ENCODE measurements around the gene ACTG1.

ACTG1 gene

DNA sequence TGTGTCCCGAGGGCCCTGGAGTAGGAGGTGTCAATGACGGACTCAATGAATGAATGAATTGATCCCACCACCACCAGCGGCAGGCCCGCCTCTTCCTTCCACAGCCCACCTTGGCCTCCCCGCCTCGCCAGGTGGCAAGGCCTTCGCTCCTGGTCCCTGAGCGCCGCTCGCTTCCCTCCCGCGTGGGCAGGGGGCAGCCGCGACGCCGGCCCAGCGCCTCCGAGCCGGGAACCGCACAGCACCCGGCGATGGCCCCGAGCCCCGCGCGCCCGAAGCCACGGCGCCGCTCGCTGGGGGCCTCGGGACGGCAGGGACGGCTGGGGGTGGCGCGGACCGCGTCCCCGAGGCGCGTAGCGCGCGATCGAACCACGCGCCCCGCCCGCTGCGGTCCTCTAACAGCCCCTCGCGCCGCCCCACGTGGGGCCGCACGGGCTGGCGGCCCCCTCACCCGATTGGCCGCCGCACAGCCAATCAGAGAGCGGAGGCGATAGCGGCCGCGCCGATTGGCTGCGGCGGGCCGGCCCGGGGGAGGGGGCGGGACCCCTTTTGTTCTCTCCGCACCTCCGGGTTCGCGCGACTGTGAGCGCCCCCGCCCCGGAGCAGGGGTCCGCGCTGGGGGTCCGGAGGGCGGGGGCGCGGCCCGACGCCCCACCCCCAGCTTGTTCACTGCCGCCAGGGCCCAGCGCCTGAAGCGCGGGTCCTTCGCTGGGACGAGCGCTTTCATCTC, 31.4 kb downstream of the ACTG1 start:
- TF ChIP-seq PATZ1 (CRISPR knock-in tag; IDR thresholded peaks at IDR 0.05; ENCODE audit: borderline replicate concordance): no peak
- TF ChIP-seq TOX (CRISPR knock-in tag; IDR thresholded peaks at IDR 0.05; ENCODE audit: borderline replicate concordance): no peak
- peak; percentile 77; the same call in 1 of the 2 replicates for TF ChIP-seq ARNTL (CRISPR knock-in tag; IDR thresholded peaks at IDR 0.05; ENCODE audit: borderline replicate concordance, low read depth)
- TF ChIP-seq, protein P1, sequence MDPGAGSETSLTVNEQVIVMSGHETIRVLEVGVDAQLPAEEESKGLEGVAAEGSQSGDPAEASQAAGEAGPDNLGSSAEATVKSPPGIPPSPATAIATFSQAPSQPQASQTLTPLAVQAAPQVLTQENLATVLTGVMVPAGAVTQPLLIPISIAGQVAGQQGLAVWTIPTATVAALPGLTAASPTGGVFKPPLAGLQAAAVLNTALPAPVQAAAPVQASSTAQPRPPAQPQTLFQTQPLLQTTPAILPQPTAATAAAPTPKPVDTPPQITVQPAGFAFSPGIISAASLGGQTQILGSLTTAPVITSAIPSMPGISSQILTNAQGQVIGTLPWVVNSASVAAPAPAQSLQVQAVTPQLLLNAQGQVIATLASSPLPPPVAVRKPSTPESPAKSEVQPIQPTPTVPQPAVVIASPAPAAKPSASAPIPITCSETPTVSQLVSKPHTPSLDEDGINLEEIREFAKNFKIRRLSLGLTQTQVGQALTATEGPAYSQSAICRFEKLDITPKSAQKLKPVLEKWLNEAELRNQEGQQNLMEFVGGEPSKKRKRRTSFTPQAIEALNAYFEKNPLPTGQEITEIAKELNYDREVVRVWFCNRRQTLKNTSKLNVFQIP (CRISPR knock-in tag; IDR thresholded peaks at IDR 0.05; ENCODE audit: borderline replicate concordance, low read depth): no peak
- TF ChIP-seq, protein P2, sequence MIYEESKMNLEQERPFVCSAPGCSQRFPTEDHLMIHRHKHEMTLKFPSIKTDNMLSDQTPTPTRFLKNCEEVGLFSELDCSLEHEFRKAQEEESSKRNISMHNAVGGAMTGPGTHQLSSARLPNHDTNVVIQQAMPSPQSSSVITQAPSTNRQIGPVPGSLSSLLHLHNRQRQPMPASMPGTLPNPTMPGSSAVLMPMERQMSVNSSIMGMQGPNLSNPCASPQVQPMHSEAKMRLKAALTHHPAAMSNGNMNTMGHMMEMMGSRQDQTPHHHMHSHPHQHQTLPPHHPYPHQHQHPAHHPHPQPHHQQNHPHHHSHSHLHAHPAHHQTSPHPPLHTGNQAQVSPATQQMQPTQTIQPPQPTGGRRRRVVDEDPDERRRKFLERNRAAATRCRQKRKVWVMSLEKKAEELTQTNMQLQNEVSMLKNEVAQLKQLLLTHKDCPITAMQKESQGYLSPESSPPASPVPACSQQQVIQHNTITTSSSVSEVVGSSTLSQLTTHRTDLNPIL (CRISPR knock-in tag; IDR thresholded peaks at IDR 0.05; ENCODE audit: low read depth): no peak
- TF ChIP-seq OSR1 (CRISPR knock-in tag; IDR thresholded peaks at IDR 0.05): no peak
- TF ChIP-seq CSDC2 (CRISPR knock-in tag; IDR thresholded peaks at IDR 0.05): no peak
- no peak for TF ChIP-seq ESRRG (CRISPR knock-in tag; IDR thresholded peaks at IDR 0.05)
- ATAC-seq: peak; percentile 7; the same call in 1 of the 3 replicates

GRCh38 chr17:81480140-81481072, 32.2 kb downstream of the ACTG1 start:
- ATAC-seq: peak; percentile 4; the same call in 2 of the 3 replicates
- TF ChIP-seq TCF4 (CRISPR knock-in tag; IDR thresholded peaks at IDR 0.05; ENCODE audit: borderline replicate concordance) (no peak), ISL1 (CRISPR knock-in tag; IDR thresholded peaks at IDR 0.05) (no peak), ZNF565 (CRISPR knock-in tag; conservative IDR thresholded peaks at IDR 0.05; ENCODE audit: low read depth) (no peak), ZFP30 (CRISPR knock-in tag; IDR thresholded peaks at IDR 0.05) (no peak)
- TF ChIP-seq, protein P1 (CRISPR knock-in tag; IDR thresholded peaks at IDR 0.05; ENCODE audit: borderline replicate concordance, low read depth): no peak
- TF ChIP-seq, protein P2 (CRISPR knock-in tag; IDR thresholded peaks at IDR 0.05; ENCODE audit: low read depth): no peak
- TF ChIP-seq, protein P3, sequence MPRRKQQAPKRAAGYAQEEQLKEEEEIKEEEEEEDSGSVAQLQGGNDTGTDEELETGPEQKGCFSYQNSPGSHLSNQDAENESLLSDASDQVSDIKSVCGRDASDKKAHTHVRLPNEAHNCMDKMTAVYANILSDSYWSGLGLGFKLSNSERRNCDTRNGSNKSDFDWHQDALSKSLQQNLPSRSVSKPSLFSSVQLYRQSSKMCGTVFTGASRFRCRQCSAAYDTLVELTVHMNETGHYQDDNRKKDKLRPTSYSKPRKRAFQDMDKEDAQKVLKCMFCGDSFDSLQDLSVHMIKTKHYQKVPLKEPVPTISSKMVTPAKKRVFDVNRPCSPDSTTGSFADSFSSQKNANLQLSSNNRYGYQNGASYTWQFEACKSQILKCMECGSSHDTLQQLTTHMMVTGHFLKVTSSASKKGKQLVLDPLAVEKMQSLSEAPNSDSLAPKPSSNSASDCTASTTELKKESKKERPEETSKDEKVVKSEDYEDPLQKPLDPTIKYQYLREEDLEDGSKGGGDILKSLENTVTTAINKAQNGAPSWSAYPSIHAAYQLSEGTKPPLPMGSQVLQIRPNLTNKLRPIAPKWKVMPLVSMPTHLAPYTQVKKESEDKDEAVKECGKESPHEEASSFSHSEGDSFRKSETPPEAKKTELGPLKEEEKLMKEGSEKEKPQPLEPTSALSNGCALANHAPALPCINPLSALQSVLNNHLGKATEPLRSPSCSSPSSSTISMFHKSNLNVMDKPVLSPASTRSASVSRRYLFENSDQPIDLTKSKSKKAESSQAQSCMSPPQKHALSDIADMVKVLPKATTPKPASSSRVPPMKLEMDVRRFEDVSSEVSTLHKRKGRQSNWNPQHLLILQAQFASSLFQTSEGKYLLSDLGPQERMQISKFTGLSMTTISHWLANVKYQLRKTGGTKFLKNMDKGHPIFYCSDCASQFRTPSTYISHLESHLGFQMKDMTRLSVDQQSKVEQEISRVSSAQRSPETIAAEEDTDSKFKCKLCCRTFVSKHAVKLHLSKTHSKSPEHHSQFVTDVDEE (CRISPR knock-in tag; IDR thresholded peaks at IDR 0.05): no peak
